Esophagus squamous epithelium (tissue), 5 donors: ENCODE results near the gene PDSS2. TPM values are rescaled to one million over a fixed set of nuclear protein-coding genes. Genes with fewer than 3 reads are reported as not detected.

Experiments used
- DNase-seq: peaks from one replicate; lab custom pipeline; 2025; lab: John Stamatoyannopoulos, UW
- H3K27ac ChIP-seq, 4 donors: fragments of 200-600 bp; sonication (generic); one replicate each; pipeline ENCODE4 v1.5.1; 2016 to 2019; ENCODE audit warnings: mild to moderate bottlenecking in 1 of 4
- H3K27me3 ChIP-seq, 4 donors: fragments of 200-600 bp; sonication (generic); 1 replicate in 3 of 4; 2 replicates in 1 of 4; pipeline versions ENCODE4 v1.5.1 to v1.6.0; 2017 to 2021; ENCODE audit warnings: antibody characterized with exemption in 1 of 4
- H3K36me3 ChIP-seq, 3 donors: fragments of 200-600 bp; sonication (generic); one replicate each; pipeline ENCODE4 v1.5.1; 2016 to 2019
- H3K4me1 ChIP-seq, 3 donors: fragments of 200-600 bp; sonication (generic); one replicate each; pipeline ENCODE4 v1.5.1; 2017 to 2019
- H3K4me3 ChIP-seq, 4 donors: fragments of 200-600 bp; sonication (generic); 1 replicate in 3 of 4; 2 replicates in 1 of 4; pipeline ENCODE4 v1.5.1; 2016 to 2019; ENCODE audit warnings: mild to moderate bottlenecking in 2 of 4, moderate library complexity in 1 of 4
- H3K9me3 ChIP-seq, 3 donors: fragments of 200-600 bp; sonication (generic); one replicate each; pipeline ENCODE4 v1.5.1; 2016 to 2019
- CTCF ChIP-seq, 6 experiments: fragments of 450-650 bp in 4 of 6; fragments of 200-600 bp in 2 of 6; sonication (generic) in 2 of 6; IDR thresholded peaks; one replicate each; pipeline ENCODE4 v1.5.1; 2016 to 2019; ENCODE audit warnings: antibody characterized with exemption in 6 of 6, mild to moderate bottlenecking in 4 of 6, moderate library complexity in 4 of 6
- POLR2A ChIP-seq, 4 donors: fragments of 450-650 bp; IDR thresholded peaks; one replicate each; pipeline ENCODE4 v1.6.1; 2017; ENCODE audit warnings: antibody characterized with exemption in 4 of 4, mild to moderate bottlenecking in 4 of 4, moderate library complexity in 3 of 4
- WGBS, 2 donors: methylation state at CpG; one replicate each; pipeline ENCODE4 v1.1.5; 2018; 5-methylcytosine and 5-hydroxymethylcytosine counted together
- intact Hi-C: fragments of 100-400 bp; cut with DNase I; formaldehyde crosslinking; loops from one replicate; pipeline ENCODE4 v1.15.0; 2022
- total RNA-seq, 4 donors: library from RNA; depleted of rRNA; stranded (reverse); fragments of >200 nt; gene quantifications; one replicate each; pipeline ENCODE4 v1.1.0, GENCODE V29; 2016
- donor health status: DM: yes; HTN: yes; CAD: no.

Gene PDSS2
- total RNA-seq, 4 donors from 2014 or later, result 7.0 to 15.9 (median 12.3) TPM

DNA sequence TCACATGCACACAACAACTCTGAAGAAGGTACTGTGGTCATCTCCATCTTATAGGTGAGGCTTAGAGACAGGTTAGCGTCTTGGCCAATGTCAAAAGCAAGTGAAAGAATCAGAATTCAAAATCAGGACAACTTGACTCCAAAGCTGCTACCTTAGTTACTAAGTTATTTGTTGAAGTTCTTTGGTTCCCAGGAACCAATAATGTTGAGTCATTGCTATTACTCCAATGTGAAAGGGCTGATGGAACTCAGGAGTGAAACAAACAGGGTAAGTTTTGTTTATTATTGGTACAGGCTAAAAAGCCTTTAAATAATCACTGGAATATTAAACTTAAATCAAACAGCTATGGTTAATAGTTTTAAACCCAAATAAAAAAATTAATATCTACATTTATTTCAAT, 111.1 kb downstream of the PDSS2 start:
- no peak for DNase-seq
- Histone ChIP-seq H3K4me1 (no peaks in the 10 kb centered on the region), H3K36me3 (no peaks in the 10 kb centered on the region), H3K9me3 (no peaks in the 10 kb centered on the region), H3K4me3 (no peak overlapping the region), H3K27me3 (no peaks in the 10 kb centered on the region), H3K27ac (no peak overlapping the region)
- WGBS, 2 donors, result 90 to 100% methylated on average over 1 of the region's 1 CpG
- no peak for TF ChIP-seq POLR2A (IDR thresholded peaks at IDR 0.05)
- intact Hi-C loops, result no loop called here

- no peak overlapping the region for H3K27ac ChIP-seq
- H3K27me3 ChIP-seq, result no peaks in the 10 kb centered on the region
- no peaks in the 10 kb centered on the region for H3K36me3 ChIP-seq
- no peaks in the 10 kb centered on the region for H3K9me3 ChIP-seq
- no peak overlapping the region for H3K4me3 ChIP-seq
- DNase-seq, result no peak
- no peaks in the 10 kb centered on the region for H3K4me1 ChIP-seq
- intact Hi-C loops, result no loop called here
- TF ChIP-seq CTCF (IDR thresholded peaks at IDR 0.05), result no peak
- TF ChIP-seq POLR2A (IDR thresholded peaks at IDR 0.05), result no peak
Observed at GRCh38 chr6:107345393-107345792, 114.0 kb downstream of the PDSS2 start.

DNA sequence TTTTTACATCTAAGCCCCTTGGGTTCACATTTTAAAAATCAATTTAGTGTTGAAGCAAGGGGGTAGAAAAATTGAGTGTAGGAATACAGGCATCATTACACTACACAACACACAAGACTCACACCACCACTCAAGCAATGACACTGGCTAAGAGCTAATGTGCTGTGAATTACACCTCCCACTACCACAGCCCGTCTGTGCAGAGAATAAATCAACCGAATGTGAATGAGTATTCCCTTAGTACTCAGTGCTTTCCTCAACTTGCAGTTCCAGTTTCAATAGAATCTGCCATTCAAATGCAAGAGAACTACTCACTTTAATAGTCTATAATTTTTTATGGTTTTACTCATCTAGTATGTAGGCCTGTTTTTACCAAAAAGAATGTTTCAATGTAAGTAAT, 114.4 kb downstream of the PDSS2 start:
- intact Hi-C loops, result no loop called here
- no peaks in the 10 kb centered on the region for H3K9me3 ChIP-seq
- no peak for DNase-seq
- no peak overlapping the region for H3K4me3 ChIP-seq
- TF ChIP-seq CTCF (IDR thresholded peaks at IDR 0.05), result no peak
- no peak for TF ChIP-seq POLR2A (IDR thresholded peaks at IDR 0.05)
- H3K36me3 ChIP-seq, result no peaks in the 10 kb centered on the region
- no peak overlapping the region for H3K27ac ChIP-seq
- WGBS, 2 donors, result 87 to 89% methylated on average over 2 of the region's 2 CpGs
- no peaks in the 10 kb centered on the region for H3K4me1 ChIP-seq
- H3K27me3 ChIP-seq, result no peaks in the 10 kb centered on the region

- 76 to 81% methylated on average over 2 of the region's 2 CpGs for WGBS, 2 donors
- Histone ChIP-seq H3K27ac (no peak overlapping the region), H3K4me3 (no peak overlapping the region), H3K27me3 (no peaks in the 10 kb centered on the region), H3K9me3 (no peaks in the 10 kb centered on the region), H3K4me1 (no peaks in the 10 kb centered on the region), H3K36me3 (no peaks in the 10 kb centered on the region)
- intact Hi-C loops, result no loop called here
- DNase-seq, result no peak
- TF ChIP-seq POLR2A (IDR thresholded peaks at IDR 0.05), result no peak
- no peak for TF ChIP-seq CTCF (IDR thresholded peaks at IDR 0.05)
Observed at GRCh38 chr6:107344383-107344782, 115.0 kb downstream of the PDSS2 start.

GRCh38 chr6:107342144-107342543, 117.2 kb downstream of the PDSS2 start:
- Histone ChIP-seq H3K9me3 (no peaks in the 10 kb centered on the region), H3K27me3 (no peaks in the 10 kb centered on the region), H3K4me3 (no peak overlapping the region), H3K27ac (no peak overlapping the region), H3K36me3 (no peaks in the 10 kb centered on the region), H3K4me1 (peaks cover 0 to 2% (median 0%) of the 10 kb centered on the region in 3 donors)
- WGBS, 2 donors, result 78 to 93% methylated on average over 2 of the region's 2 CpGs
- TF ChIP-seq POLR2A (IDR thresholded peaks at IDR 0.05), result no peak
- TF ChIP-seq CTCF (IDR thresholded peaks at IDR 0.05), result no peak
- intact Hi-C loops, result no loop called here
- no peak for DNase-seq

DNA sequence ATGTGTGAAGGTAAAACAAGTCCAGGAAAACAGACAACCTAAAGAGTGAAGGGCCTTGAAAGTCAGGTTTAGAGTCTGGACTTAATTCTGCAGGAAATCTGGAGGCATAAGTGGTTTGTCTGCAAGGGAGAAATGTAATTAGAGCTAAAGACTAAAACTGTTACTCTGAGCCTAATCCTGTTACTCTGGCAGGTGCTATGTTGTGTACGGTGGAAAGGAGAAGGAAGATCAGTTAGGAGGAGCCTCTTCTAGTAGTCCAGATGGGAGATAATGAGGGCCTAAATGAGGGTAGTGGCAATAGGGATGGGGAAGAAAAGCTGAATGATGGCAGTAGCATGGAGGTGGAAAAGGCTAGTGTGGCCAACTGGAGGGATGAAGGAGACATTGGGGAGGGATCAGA, 118.5 kb downstream of the PDSS2 start:
- Histone ChIP-seq H3K27ac (no peak overlapping the region), H3K27me3 (no peaks in the 10 kb centered on the region), H3K4me3 (no peak overlapping the region), H3K36me3 (no peaks in the 10 kb centered on the region), H3K9me3 (no peaks in the 10 kb centered on the region), H3K4me1 (peaks cover 0 to 5% (median 0%) of the 10 kb centered on the region in 3 donors)
- no peak for TF ChIP-seq CTCF (IDR thresholded peaks at IDR 0.05)
- no peak for TF ChIP-seq POLR2A (IDR thresholded peaks at IDR 0.05)
- intact Hi-C loops, result no loop called here
- no peak for DNase-seq
- WGBS, 2 donors, result 75 to 95% methylated on average over 1 of the region's 1 CpG
